HCT116 (cell line): ENCODE results near the gene PTS. TPM values are rescaled to one million over a fixed set of nuclear protein-coding genes. Genes with fewer than 3 reads are reported as not detected.
"Not testable (repeated sequence)": the region's sequence is repeated elsewhere in the genome, so short reads cannot be mapped to it uniquely, and the experiment has no call there.

Experiments used
- ATAC-seq: fragments of 200-7000 bp; cut with Tn5 transposase; 2 replicates; pipeline ENCODE4 v1.9.1; 2020; ENCODE audit warnings: mild to moderate bottlenecking, moderate library complexity
- BruUV-seq: library from RNA; stranded (reverse); fragments of 400-500 nt; replicated peaks from 2 replicates; lab custom pipeline; 2021; lab: Mats Ljungman, UMichigan
- CTCF ChIA-PET: fragments of 300-600 bp; sonication (Branson Sonifier 250); formaldehyde crosslinking; loops from one replicate; lab custom pipeline; 2021; ENCODE audit warnings: antibody characterized with exemption; lab: Charles Lee
- POLR2A ChIA-PET: fragments of 300-600, 350-600 bp; sonication (Branson Sonifier 250); formaldehyde crosslinking; loops from one replicate; lab custom pipeline; 2021; ENCODE audit warnings: antibody characterized with exemption; lab: Charles Lee
- RAD21 ChIA-PET, 2 experiments: fragments of 300-600 bp; sonication (Branson Sonifier 250); formaldehyde crosslinking; loops; one replicate each; lab custom pipeline; 2023; ENCODE audit warnings: low total read pairs in 2 of 2; ENCODE audit not compliant: uncharacterized antibody in 2 of 2, unreplicated experiment in 2 of 2, low non-redundant PET in 1 of 2; lab: Charles Lee
- DNase-seq: peaks from one replicate; pipeline ENCODE4 v3.0.0-alpha.2; 2010; ENCODE audit warnings: low read depth, low spot score
- H2AFZ ChIP-seq: fragments of 200-600 bp; shearing (Covaris generic), sonication (generic); 2 replicates; pipeline ENCODE4 v1.6.1; 2017; ENCODE audit warnings: low read depth, mixed run types, mixed read lengths, antibody characterized with exemption, low read length; ENCODE audit not compliant: poor library complexity, severe bottlenecking
- H3K27ac ChIP-seq: 2 replicates; pipeline ENCODE4 v1.5.1; 2012; ENCODE audit warnings: low read depth, low read length
- H3K27me3 ChIP-seq: fragments of 200-600 bp; sonication (generic); 2 replicates; pipeline ENCODE4 v1.6.1; 2016; ENCODE audit warnings: mixed run types, low read length, mixed read lengths; ENCODE audit not compliant: insufficient read depth
- H3K36me3 ChIP-seq, 2 experiments: fragments of 200-500 bp in 1 of 2; fragments of 200-600 bp in 1 of 2; sonication (Bioruptor generic) in 1 of 2; sonication (generic) in 1 of 2; 2 replicates each; pipeline versions ENCODE4 v1.5.1 to v1.6.1; 2014 to 2016; ENCODE audit warnings: low read length in 2 of 2, inconsistent platforms in 1 of 2, mixed read lengths in 1 of 2, mixed run types in 1 of 2; ENCODE audit not compliant: insufficient read depth in 2 of 2, control insufficient read depth in 1 of 2
- H3K4me1 ChIP-seq, 2 experiments: fragments of 200-600 bp in 1 of 2; sonication (generic) in 1 of 2; 2 replicates each; pipeline versions ENCODE4 v1.5.1 to v1.6.1; 2012 to 2017; ENCODE audit warnings: low read length in 2 of 2, inconsistent platforms in 1 of 2, mild to moderate bottlenecking in 1 of 2, mixed read lengths in 1 of 2, mixed run types in 1 of 2, moderate library complexity in 1 of 2; ENCODE audit not compliant: insufficient read depth in 2 of 2, control insufficient read depth in 1 of 2
- H3K4me2 ChIP-seq: fragments of 200-600 bp; sonication (generic); 2 replicates; pipeline ENCODE4 v1.6.1; 2017; ENCODE audit warnings: mixed run types, low read length, mixed read lengths
- H3K4me3 ChIP-seq, 2 experiments: fragments of 200-600 bp in 1 of 2; sonication (generic) in 1 of 2; replicated peaks in 1 of 2; 2 replicates each; pipeline ENCODE4 v1.5.1; 2011 to 2016; ENCODE audit warnings: low read length in 2 of 2, control low read depth in 1 of 2, low read depth in 1 of 2, mild to moderate bottlenecking in 1 of 2, mixed read lengths in 1 of 2, mixed run types in 1 of 2
- H3K79me2 ChIP-seq: fragments of 200-600 bp; sonication (generic); 2 replicates; pipeline ENCODE4 v1.6.1; 2017; ENCODE audit warnings: mild to moderate bottlenecking, mixed run types, low read length, moderate library complexity, mixed read lengths; ENCODE audit not compliant: insufficient read depth
- H3K9ac ChIP-seq: fragments of 200-600 bp; sonication (generic); 2 replicates; pipeline ENCODE4 v1.6.1; 2016; ENCODE audit warnings: low read length, mixed read lengths
- H3K9me2 ChIP-seq: fragments of 200-600 bp; sonication (generic), shearing (Covaris generic); 2 replicates; pipeline ENCODE4 v1.6.1; 2017; ENCODE audit warnings: mixed run types, mild to moderate bottlenecking, moderate library complexity; ENCODE audit not compliant: insufficient read depth
- H3K9me3 ChIP-seq, 2 experiments: fragments of 200-500 bp in 1 of 2; fragments of 200-600 bp in 1 of 2; sonication (Bioruptor generic) in 1 of 2; sonication (generic) in 1 of 2; 2 replicates each; pipeline ENCODE4 v1.6.1; 2014 to 2017; ENCODE audit warnings: low read length in 2 of 2, mixed read lengths in 2 of 2, inconsistent platforms in 1 of 2, low read depth in 1 of 2, mild to moderate bottlenecking in 1 of 2, mixed run types in 1 of 2, moderate library complexity in 1 of 2; ENCODE audit not compliant: control insufficient read depth in 1 of 2, insufficient read depth in 1 of 2
- H4K20me1 ChIP-seq: fragments of 200-600 bp; sonication (generic), shearing (Covaris generic); 2 replicates; pipeline ENCODE4 v1.6.1; 2017; ENCODE audit warnings: mixed run types, mild to moderate bottlenecking, moderate library complexity; ENCODE audit not compliant: insufficient read depth
- ATF3 ChIP-seq: IDR thresholded peaks from 2 replicates; pipeline ENCODE4 v1.6.1; 2012
- CBX3 ChIP-seq: IDR thresholded peaks from 2 replicates; pipeline ENCODE4 v1.6.1; 2012; ENCODE audit warnings: low read depth
- CEBPB ChIP-seq: IDR thresholded peaks from 2 replicates; pipeline ENCODE4 v1.6.1; 2012; ENCODE audit warnings: low read depth
- CTCF ChIP-seq, 3 experiments: fragments of 200-600 bp in 1 of 3; sonication (generic) in 1 of 3; IDR thresholded peaks in 2 of 3; conservative IDR thresholded peaks in 1 of 3; 2 replicates each; pipeline ENCODE4 v1.5.1; 2012 to 2017; ENCODE audit warnings: low read depth in 2 of 3, low read length in 2 of 3, antibody characterized with exemption in 1 of 3, borderline replicate concordance in 1 of 3, control low read depth in 1 of 3, mild to moderate bottlenecking in 1 of 3, mixed read lengths in 1 of 3, mixed run types in 1 of 3, moderate library complexity in 1 of 3; ENCODE audit not compliant: insufficient read depth in 1 of 3
- EGR1 ChIP-seq: IDR thresholded peaks from 2 replicates; pipeline ENCODE4 v1.6.1; 2012; ENCODE audit warnings: low read depth
- EZH2 ChIP-seq: fragments of 200-600 bp; sonication (generic); IDR thresholded peaks from 2 replicates; pipeline ENCODE4 v1.6.1; 2017; ENCODE audit warnings: antibody characterized with exemption, mixed run types
- JUND ChIP-seq: IDR thresholded peaks from 2 replicates; pipeline ENCODE4 v1.6.1; 2012
- POLR2A ChIP-seq: IDR thresholded peaks from 2 replicates; pipeline ENCODE4 v1.7.0; 2011; ENCODE audit warnings: borderline replicate concordance; ENCODE audit not compliant: insufficient read depth, insufficient read length; ENCODE audit errors: extremely low read depth
- RAD21 ChIP-seq: IDR thresholded peaks from 2 replicates; pipeline ENCODE4 v1.6.1; 2012; ENCODE audit warnings: low read depth, mild to moderate bottlenecking
- SIN3A ChIP-seq: IDR thresholded peaks from 2 replicates; pipeline ENCODE4 v1.6.1; 2012; ENCODE audit warnings: low read depth
- SRF ChIP-seq: IDR thresholded peaks from 2 replicates; pipeline ENCODE4 v1.6.1; 2012; ENCODE audit warnings: low read depth
- YY1 ChIP-seq: IDR thresholded peaks from 2 replicates; pipeline ENCODE4 v1.6.1; 2011; ENCODE audit warnings: low read length, low read depth, moderate library complexity, mild to moderate bottlenecking; ENCODE audit not compliant: insufficient replicate concordance; ENCODE audit errors: extremely low read depth
- ZFX ChIP-seq: fragments of 450-650 bp; IDR thresholded peaks from 2 replicates; pipeline ENCODE4 v1.6.1; 2017
- ZNF274 ChIP-seq: fragments of 200-500 bp; sonication (Bioruptor generic); IDR thresholded peaks from 2 replicates; pipeline ENCODE4 v1.6.1; 2014; ENCODE audit warnings: mild to moderate bottlenecking, low read depth, low read length, inconsistent platforms
- intact Hi-C: fragments of 100-400 bp; cut with micrococcal nuclease; formaldehyde crosslinking; loops from 2 replicates; pipeline ENCODE4 v1.10.0; 2022
- total RNA-seq: library from RNA; stranded (reverse); gene quantifications from one replicate; pipeline ENCODE4 v1.2.1, GENCODE V29; 2021; ENCODE audit not compliant: unreplicated experiment
- TF ChIP-seq, protein P1 (sequence below): IDR thresholded peaks from 2 replicates; pipeline ENCODE4 v1.6.1; 2011; ENCODE audit warnings: mild to moderate bottlenecking, low read length, moderate library complexity; ENCODE audit not compliant: insufficient replicate concordance; ENCODE audit errors: extremely low read depth
- TF ChIP-seq, protein P2 (sequence below): IDR thresholded peaks from 2 replicates; pipeline ENCODE4 v1.6.1; 2012; ENCODE audit warnings: low read depth

PTS gene
- total RNA-seq, 1 experiment from 2014 or later, result 45.7 TPM

DNA sequence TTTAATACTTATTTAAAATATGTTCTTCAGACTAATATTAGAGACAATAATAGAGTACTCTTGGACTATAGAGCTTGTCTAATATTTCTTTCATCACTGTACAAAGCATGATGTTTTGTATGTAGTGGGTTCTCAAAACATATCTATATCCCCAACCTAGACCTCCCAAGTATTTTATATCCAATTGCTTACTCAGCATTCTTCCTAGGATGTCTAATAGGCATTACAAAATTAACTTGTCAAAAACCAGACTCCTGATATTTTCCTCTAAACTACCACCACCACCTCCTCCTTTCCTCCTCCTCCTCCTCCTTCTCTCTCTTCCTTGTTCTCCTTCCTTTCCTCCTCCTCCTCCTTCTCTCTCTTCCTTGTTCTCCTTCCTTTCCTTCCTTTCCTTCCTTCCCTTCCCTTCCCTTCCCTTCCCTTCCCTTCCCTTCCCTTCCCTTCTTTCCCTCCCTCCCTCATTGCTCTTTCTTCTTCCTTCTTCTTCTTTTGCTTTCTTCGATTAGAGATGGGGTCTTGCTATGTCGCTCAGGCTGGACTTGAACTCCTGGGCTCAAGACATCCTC lies 29.6 kb upstream of the PTS start:
- TF ChIP-seq SIN3A, result no peak
- TF ChIP-seq, protein P1, sequence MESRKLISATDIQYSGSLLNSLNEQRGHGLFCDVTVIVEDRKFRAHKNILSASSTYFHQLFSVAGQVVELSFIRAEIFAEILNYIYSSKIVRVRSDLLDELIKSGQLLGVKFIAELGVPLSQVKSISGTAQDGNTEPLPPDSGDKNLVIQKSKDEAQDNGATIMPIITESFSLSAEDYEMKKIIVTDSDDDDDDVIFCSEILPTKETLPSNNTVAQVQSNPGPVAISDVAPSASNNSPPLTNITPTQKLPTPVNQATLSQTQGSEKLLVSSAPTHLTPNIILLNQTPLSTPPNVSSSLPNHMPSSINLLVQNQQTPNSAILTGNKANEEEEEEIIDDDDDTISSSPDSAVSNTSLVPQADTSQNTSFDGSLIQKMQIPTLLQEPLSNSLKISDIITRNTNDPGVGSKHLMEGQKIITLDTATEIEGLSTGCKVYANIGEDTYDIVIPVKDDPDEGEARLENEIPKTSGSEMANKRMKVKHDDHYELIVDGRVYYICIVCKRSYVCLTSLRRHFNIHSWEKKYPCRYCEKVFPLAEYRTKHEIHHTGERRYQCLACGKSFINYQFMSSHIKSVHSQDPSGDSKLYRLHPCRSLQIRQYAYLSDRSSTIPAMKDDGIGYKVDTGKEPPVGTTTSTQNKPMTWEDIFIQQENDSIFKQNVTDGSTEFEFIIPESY, result no peak
- TF ChIP-seq EGR1, result no peak
- no peak for TF ChIP-seq YY1
- TF ChIP-seq ATF3, result no peak
- TF ChIP-seq CEBPB, result no peak
- no peak for TF ChIP-seq SRF
- no peak for TF ChIP-seq RAD21
- TF ChIP-seq CBX3, result no peak
- TF ChIP-seq ZFX, result no peak
- no peak for TF ChIP-seq JUND
- TF ChIP-seq CTCF (IDR thresholded peaks at IDR 0.05 in 2 of 3, conservative IDR thresholded peaks at IDR 0.05 in 1 of 3; ENCODE audit: borderline replicate concordance in 1 of 3, insufficient read depth in 1 of 3, low read depth in 2 of 3, low read length in 2 of 3), result no peak
- no peak for TF ChIP-seq EZH2
- TF ChIP-seq ZNF274, result no peak
- TF ChIP-seq, protein P2, sequence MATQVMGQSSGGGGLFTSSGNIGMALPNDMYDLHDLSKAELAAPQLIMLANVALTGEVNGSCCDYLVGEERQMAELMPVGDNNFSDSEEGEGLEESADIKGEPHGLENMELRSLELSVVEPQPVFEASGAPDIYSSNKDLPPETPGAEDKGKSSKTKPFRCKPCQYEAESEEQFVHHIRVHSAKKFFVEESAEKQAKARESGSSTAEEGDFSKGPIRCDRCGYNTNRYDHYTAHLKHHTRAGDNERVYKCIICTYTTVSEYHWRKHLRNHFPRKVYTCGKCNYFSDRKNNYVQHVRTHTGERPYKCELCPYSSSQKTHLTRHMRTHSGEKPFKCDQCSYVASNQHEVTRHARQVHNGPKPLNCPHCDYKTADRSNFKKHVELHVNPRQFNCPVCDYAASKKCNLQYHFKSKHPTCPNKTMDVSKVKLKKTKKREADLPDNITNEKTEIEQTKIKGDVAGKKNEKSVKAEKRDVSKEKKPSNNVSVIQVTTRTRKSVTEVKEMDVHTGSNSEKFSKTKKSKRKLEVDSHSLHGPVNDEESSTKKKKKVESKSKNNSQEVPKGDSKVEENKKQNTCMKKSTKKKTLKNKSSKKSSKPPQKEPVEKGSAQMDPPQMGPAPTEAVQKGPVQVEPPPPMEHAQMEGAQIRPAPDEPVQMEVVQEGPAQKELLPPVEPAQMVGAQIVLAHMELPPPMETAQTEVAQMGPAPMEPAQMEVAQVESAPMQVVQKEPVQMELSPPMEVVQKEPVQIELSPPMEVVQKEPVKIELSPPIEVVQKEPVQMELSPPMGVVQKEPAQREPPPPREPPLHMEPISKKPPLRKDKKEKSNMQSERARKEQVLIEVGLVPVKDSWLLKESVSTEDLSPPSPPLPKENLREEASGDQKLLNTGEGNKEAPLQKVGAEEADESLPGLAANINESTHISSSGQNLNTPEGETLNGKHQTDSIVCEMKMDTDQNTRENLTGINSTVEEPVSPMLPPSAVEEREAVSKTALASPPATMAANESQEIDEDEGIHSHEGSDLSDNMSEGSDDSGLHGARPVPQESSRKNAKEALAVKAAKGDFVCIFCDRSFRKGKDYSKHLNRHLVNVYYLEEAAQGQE, result no peak
- no peak for TF ChIP-seq POLR2A
- ATAC-seq (no peak), DNase-seq (no peak)
- Histone ChIP-seq H3K4me2 (no peak overlapping the region), H3K27ac (no peak overlapping the region), H3K79me2 (no peaks in the 10 kb centered on the region), H3K9ac (no peak overlapping the region), H3K4me1 (no peaks in the 10 kb centered on the region), H3K9me3 (no peaks in the 10 kb centered on the region), H3K27me3 (no peaks in the 10 kb centered on the region), H4K20me1 (no peaks in the 10 kb centered on the region), H3K36me3 (no peaks in the 10 kb centered on the region), H3K4me3 (no peak overlapping the region), H3K9me2 (no peaks in the 10 kb centered on the region), H2AFZ (no peak overlapping the region)
- no TSS peak for BruUV-seq
- ChIA-PET RAD21 (no interaction called here), POLR2A (no interaction called here), CTCF (no interaction called here)
- intact Hi-C loops, result no loop called here

DNA sequence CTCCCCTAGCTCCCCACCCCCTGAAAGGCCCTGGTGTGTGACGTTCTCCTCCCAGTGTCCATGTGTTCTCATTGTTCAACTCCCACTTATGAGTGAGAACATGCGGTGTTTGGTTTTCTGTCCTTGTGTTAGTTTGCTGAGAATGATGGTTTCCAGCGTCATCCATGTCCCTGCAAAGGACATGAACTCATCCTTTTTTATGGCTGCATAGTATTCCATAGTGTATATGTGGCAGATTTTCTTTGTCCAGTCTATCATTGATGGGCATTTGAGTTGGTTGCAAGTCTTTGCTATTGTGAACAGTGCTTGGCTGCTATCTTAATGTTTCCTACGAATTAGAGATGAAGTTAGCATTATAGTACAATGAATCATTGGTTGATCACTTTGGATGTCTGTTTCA lies 27.1 kb upstream of the PTS start:
- H4K20me1 ChIP-seq, H3K4me1 ChIP-seq, BruUV-seq, H3K36me3 ChIP-seq, H3K9ac ChIP-seq, H3K9me3 ChIP-seq, CTCF ChIA-PET, H3K9me2 ChIP-seq, intact Hi-C loops, H3K27me3 ChIP-seq, RAD21 ChIA-PET, DNase-seq, H3K79me2 ChIP-seq, H3K27ac ChIP-seq, H3K4me3 ChIP-seq, H2AFZ ChIP-seq, POLR2A ChIA-PET, ATAC-seq, H3K4me2 ChIP-seq: not testable (repeated sequence)
